GM18861 (cell line): ENCODE measurements around the gene RGMB.

Experiments
- ATAC-seq: cut with Tn5 transposase; IDR thresholded peaks from one replicate; pipeline ENCODE4 v1.9.1; 2021; ENCODE audit not compliant: unreplicated experiment

RGMB gene

GRCh38 chr5:98783051-98783649 lies 9.7 kb downstream of the RGMB start:
- ATAC-seq, result no peak

DNA sequence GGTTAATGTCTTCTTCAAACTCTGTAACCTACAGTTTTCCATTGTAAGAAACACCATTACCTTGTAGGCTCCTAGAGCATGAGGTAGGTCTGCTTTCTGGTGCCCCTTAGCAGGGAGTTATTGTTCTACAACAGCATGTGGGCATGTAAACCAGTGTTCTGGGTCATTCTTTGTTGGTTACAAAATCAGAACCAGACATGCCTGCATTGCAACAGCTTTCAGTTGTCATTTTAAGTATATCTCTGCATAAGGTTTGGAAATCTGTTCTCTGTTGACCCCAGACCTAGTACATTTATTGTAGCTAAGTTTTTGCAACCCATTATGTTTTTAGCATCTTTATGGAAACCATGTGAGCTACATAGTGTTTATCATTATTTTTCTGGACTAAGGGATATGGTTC lies 10.9 kb downstream of the RGMB start:
- ATAC-seq, result no peak

DNA sequence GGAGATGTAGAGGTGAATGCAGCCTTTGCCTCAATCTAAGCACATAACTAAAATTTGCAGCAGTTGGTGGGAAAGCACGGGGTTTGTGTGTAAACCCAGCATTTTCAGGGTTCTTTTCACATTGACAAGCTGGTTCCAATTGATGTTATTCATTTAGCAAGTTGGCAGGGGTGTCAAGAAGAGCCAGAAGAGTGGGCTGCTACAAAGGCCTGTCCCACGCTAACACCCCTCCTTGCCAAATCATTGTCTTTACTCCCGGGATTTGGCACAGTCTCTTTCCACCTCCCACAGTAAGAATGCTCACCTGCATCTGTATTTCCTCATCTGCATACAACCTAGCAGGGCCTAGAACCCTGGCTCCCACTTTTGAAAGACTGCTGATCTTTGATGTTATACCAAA lies 11.8 kb downstream of the RGMB start:
- ATAC-seq, result no peak

GRCh38 chr5:98786191-98786853 lies 12.9 kb downstream of the RGMB start:
- no peak for ATAC-seq

- no peak for ATAC-seq
Observed at GRCh38 chr5:98787131-98787719, 13.8 kb downstream of the RGMB start.

- ATAC-seq, result no peak
Observed at GRCh38 chr5:98789029-98789428, 15.6 kb downstream of the RGMB start.

DNA sequence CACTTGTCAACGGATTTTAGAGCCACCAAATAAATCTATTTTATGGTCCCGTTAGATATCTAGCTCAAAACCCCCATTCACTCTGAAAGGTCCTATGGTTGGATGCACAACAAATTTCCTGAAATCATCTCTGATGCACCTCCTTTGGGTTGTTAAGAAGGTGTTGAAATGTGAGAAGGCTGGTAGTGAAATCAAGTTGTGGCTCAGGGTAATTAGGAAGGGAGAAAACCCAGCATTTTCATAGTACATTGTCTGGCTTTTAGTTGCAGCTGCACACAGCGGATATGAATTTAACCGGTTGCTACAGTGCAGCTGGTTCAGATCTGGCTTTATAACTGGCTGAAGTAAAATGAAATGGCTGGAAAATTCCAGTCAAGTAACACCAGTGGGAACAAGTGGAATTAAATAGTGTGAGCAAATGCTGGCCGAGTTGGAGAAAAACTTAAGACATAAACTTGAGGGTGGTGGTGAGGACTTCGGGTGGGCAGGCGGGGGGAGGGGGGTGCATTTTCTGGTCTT lies 17.6 kb downstream of the RGMB start:
- ATAC-seq, result no peak

DNA sequence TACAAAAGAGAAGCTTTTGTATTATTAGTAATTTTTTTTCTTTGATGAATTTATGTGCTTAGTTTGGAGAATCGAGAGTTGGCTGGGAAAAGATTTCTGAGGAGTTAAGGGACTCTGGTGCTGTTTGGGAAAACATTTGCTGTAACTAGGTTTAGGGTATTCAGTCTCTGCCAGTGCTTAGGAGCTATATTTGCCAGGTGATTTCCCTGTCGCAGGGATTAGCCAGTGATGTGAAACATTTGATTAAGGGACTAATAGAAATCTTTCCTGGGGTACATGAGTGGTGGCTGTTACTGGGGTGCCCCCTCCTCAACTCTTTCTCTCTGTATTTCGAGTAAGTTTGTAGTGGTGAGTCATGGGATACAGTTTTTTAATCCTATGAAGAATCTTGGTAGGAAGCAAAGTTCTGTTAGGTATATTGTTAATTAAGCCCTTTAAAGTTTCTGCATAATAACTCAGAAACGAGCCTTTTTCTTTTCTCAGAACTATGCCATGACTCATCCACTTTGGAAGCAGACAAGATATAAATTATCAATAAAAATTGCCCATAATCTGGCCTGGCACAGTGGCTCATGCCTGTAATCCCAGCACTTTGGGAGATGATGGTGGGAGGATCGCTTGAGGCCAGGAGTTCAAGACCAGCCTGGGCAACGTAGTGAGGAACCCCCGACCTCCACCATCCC lies 18.6 kb downstream of the RGMB start:
- ATAC-seq, result no peak

GRCh38 chr5:98793223-98793622 lies 19.8 kb downstream of the RGMB start:
- ATAC-seq, result no peak

DNA sequence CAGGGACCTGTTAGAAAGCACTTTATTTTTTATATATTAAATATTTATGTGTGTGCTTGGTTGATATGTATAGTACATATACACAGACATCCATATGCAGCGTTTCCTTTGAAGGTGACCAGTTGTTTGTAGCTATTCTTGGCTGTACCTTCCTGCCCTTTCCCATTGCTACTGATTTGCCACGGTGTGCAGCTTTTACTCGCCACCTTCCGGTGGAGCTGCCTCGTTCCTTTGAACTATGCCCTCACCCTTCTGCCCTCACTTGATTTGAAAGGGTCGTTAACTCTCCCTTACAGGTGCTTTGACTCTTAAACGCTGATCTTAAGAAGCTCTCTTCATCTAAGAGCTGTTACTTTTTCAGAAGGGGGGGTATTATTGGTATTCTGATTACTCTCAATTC lies 20.5 kb downstream of the RGMB start:
- no peak for ATAC-seq

DNA sequence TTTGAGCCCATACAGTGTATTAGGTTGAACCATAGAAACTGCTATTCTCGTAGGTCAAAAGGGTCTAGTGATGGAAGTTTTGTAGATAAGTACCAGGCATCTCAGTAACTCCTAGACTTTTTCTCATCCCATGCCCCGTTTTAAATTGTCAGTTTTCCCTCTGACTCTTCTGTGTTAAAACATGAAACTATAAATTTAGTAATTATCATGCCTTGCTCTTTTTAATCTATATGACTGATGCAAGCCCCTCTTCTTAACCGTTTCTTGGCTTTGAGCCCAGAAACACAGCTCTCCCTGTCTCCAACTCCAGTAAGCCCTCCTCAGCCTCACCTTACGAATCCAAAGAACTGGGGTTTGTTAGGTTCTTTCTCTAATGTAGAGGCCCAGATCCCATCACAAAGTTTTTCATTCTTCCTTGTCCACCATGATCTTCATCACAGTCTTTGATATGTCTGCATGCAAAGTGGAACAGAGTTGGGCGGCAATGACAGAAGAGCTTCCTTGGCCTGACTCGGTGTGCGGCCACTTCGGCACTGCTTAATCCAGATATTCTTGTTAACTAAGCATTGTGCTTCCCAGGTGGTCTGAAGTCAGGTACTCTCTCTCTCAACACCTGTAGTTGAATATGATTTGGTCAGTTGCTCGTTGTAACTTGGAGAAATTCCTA lies 21.1 kb downstream of the RGMB start:
- ATAC-seq, result no peak

DNA sequence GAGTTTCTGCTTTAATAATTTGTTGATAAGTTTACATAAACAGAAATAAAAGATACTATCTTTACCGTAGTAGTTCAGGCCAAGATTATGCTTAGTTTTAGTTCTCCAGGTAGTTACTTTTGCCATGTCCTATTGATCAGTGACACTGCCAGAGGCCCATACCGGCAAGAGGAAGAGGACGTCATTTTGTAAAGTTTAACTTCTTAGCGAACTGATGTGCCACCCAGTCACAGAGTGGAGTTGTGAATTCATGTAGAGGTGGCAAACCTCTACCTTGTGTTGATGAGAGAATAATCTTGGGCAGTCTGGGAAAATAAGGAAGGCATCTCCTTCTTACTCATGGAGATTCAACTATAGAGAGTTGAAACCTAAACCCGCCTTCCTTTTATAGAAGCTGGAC lies 21.8 kb downstream of the RGMB start:
- ATAC-seq, result no peak

DNA sequence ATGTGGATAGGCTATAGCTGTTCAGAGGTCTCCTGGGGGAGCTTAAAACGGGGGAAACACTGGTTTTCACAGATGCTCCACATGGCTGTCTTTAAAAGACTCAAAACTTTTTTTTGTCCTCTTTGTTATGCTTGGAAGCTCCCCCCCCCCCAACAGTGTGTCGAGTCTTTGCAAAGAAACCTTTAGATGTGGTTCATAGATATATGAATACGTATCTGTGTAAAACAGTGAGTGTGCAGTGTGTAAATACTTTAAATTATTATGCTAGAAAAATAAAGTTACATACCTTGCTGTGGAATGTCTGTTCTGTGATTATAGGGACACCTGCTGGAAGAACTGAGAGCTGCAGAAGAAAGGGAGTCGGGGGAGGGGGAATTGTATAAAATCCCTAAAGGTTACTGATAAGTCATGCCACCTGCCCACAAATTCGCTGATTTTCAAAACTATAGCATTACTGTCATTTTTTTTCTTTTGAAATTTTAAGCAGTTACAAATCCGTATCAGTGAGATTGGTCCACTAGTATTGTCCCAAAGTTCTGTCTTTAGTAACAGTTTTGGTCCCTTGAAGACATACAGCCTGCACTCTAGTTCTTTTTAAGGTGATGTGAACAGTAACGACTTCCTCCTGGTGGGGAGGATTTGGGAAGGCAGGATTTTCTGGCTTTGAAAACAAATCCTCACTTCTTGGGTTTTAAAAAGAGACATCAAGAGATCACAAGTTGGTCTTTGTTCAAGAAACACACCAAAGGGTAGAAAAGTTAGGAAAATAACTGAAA lies 22.9 kb downstream of the RGMB start:
- peak; percentile 77 for ATAC-seq

DNA sequence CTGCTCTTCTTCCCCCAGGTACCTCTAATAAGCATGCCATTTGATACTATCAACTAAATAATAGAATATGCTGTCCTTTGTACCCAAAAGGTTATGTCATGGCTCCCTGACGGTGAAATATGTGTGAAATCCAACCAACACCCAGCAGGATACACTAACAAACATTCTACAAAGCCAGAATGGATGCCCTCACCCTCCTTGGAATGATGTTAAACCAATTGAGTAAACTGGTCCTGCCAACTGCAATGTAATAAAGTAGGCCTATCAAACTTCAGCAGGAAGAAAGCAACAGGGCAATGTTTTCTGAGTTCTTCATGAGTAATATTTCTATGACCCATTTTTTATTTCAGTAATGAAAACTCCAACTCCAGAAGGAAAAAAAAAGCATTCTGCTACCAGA lies 24.9 kb downstream of the RGMB start:
- no peak for ATAC-seq

DNA sequence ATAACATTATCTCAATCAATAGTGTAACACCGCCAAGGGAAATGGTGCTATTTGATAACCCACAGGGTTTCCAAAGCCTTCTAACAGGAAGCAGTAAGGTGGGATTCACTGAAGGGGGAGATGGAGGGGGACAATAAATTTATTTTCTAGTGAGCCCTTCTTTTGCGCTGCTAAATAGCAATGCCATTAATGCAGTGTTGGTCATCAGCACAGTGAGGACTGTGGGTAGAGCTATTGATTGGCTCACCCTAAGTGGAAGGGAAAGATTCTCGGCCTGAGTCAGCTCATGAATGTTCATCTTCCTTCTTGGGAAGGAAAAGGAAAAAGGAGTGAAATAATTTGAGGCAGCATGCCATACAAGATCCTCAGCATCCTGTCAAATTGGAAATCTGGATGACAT lies 25.4 kb downstream of the RGMB start:
- no peak for ATAC-seq

GRCh38 chr5:98804066-98804465 lies 30.6 kb downstream of the RGMB start:
- ATAC-seq, result no peak

DNA sequence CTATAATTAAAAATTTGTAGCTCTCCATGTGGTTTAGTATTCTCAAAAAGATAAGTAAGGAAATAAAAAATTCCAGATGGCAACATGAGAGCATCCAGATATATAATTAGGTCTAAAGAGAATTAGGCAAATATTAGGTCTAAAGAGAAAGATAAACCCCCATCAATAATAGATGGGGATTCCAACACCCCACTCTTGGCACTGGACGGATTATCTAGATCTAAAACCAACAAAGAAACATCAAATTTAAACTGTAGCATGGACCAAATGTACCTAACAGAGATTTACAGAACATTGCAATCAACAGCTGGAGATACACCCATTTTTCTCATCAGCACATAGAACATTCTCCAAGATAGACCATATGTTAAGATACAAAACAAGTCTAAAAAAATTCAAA lies 31.6 kb downstream of the RGMB start:
- ATAC-seq, result no peak

- no peak for ATAC-seq
Observed at GRCh38 chr5:98807806-98808205, 34.3 kb downstream of the RGMB start.

DNA sequence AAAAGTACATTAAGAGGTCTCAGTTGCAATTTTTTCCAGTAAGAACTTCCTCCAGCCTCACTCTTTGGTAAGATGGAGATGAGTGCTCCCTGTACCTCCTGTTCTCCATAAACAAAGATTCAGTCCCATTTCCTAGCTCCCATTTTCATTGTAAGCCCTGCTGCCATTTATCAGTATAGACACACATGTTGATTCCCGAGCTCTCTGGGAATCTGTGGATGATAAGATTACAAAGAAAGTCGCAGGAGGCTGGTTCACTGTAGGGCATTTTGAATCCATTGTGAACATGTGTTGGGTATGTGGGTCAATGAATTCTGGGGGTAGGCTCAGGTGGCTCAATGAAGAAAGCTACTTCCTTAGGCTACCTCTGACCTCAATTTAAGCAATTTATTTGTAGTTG lies 36.7 kb downstream of the RGMB start:
- no peak for ATAC-seq

DNA sequence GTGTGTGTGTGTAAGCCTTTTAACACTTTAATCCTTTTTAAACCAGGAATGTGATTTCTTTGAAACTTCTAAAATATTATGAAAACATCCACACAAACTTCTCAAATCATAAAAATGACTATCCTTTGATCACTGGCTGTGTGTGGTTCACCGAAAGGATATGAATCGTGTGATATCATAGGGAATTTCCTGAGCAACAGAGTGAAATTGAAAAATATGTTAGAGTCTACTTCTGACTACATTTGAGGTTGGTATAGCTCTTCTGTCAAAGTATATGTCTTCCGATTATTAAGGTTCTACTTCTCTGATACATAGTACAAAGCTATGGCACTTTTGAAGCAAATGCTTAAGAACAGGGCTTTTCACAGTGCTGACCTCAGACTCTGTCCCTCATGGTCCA lies 40.3 kb downstream of the RGMB start:
- no peak for ATAC-seq
